GM19324 (cell line): ENCODE measurements around the gene PHETA1.
"Not testable (repeated sequence)": the region's sequence is repeated elsewhere in the genome, so short reads cannot be mapped to it uniquely, and the experiment has no call there.

Experiments
- ATAC-seq: cut with Tn5 transposase; IDR thresholded peaks from one replicate; pipeline ENCODE4 v1.9.1; 2021; ENCODE audit warnings: mild to moderate bottlenecking, moderate library complexity; ENCODE audit not compliant: unreplicated experiment, low FRiP score

The PHETA1 gene

DNA sequence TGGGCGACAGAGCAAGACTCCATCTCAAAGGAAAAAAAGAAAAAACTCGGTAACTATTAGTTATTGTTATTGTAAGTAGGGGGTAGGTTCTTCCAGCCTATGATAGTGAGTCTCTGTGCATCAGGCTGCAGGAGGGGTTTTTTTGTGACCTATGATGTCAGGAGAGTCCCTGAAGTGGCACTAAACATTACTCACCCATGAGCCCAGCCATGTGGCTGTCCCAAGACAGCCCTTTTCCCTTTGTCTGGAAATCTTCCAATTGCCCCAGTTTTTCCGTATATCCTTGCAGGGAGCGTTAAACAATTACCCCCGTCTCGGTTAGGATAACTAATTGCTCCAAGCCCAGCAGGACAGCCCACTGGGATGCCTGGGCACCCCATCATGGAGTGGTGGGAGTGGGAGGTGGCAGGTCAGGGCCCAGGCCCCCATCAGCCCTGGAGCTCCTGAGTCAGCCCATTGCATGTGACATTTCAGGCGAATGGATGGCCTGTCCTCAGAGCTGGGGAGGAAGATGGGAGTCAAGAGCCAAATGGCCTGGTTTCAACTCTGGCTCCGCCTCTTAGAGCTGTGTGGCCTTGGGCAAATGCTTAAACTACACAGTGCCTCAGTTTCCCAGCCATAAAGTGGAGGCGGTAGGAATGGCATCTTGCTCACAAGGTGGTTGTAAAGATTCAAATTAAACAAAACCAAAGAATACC, 16.4 kb downstream of the PHETA1 start:
- no peak for ATAC-seq

DNA sequence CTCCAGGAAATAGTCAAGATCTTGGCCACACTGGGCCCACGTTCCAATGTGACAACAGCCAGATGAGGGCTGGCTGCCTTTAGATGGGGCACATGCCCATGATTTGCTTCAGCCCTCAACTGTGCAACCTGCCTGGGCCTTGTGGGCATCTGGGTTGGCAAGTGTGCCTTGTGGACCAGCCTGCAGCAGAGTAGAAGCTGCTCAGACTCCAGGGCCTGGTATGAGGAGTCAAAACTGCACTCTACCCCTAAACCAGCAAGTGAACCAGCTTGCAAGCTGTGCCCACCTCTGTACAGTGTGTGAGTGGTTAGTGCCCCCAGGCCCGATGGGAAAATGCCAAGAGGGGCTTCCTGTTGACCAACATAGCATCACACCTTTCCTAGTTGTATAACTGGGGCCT, 17.9 kb downstream of the PHETA1 start:
- ATAC-seq, result no peak

DNA sequence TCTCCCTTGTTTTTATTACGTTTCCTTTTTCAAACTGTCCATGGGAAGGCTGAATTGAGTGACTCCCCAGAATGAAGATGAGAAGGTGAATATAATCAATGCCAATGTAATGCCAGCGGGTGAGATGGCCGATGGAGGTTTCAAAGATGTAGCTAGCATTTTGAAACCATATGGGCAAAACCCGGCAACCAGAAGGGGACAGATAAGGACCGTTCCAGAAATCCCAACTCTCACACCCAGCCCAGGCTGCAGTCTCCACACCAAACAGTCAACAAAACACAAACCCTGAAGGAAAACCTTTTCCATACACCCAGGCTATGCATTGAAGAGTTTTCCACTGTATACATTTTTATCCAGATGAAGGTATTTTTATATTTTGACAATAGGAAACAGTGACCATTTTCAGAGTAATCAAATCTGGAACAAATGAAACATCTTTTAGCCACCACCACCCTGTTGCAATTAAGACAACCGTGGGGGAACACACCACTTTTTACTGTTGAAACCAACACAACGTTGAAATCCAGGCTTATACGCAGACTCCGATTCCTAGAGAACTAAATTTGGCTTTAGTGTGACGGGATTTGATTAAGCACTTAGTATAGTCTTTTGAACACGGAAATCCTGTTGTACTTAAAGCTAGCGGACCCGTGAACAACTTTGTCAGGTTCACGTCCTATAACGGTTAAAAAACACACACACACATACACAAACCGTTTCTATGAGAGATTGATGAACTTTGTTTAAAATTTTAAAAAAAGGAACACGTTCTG, 19.0 kb downstream of the PHETA1 start:
- ATAC-seq, result no peak

DNA sequence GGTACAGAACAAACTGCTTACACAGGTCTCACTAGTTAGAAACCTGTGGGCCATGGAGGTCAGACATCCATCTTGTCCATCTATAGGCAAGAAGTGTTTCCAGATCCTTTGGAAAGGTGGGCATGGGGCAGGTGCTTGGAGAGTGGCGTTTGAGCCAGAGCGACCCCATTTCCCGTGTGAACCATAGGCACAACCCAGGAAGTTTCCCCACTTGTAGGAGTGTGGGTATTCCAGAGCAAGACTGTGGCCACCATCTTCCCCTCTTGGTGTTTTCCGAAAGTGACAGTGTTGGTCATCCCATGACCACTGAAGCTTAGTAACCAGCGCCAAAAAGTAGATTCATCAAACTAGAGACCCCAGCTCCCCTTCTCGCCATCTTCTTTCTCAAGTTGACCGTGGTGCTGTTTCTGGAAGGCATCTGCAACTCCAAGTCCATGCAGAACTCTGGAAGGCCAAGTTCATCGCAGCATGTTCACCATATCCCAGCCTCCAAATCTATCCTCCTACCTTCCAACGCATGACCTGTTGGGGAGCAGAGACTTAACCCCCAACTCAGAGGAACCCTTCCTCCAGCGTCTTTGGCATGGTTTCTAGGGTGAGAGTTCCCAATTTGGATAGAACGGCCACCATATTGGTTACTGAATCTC, 19.7 kb downstream of the PHETA1 start:
- no peak for ATAC-seq

DNA sequence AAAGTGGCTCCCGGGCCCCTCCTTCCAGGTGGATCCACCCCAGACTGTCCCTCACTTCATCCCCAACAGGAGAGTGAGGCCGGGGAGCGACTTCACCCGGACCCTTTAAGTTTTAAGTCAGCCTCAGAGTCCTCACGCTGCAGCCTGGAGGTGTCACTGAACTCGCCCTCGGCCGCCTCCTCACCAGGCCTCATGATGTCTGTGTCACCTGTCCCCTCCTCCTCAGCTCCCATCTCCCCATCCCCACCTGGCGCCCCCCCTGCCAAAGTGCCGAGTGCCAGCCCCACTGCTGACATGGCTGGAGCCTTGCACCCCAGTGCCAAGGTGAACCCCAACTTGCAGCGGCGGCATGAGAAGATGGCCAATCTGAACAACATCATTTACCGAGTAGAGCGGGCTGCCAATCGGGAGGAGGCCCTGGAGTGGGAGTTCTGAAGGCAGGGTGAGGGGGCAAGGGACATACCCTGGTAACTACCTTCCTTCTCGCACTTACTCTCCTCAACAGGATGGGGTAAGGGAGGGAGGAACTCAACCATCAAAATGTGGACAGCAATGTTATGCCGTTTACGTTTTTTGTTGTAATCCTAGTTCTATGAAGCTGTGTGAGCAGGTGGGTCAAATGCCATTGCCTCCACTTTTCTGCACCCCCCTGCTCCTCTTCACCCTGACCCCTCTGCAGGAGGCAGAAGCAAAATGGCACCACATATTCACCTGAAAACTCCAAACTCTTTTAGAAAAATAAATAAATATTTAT, 20.8 kb downstream of the PHETA1 start:
- ATAC-seq, result no peak

DNA sequence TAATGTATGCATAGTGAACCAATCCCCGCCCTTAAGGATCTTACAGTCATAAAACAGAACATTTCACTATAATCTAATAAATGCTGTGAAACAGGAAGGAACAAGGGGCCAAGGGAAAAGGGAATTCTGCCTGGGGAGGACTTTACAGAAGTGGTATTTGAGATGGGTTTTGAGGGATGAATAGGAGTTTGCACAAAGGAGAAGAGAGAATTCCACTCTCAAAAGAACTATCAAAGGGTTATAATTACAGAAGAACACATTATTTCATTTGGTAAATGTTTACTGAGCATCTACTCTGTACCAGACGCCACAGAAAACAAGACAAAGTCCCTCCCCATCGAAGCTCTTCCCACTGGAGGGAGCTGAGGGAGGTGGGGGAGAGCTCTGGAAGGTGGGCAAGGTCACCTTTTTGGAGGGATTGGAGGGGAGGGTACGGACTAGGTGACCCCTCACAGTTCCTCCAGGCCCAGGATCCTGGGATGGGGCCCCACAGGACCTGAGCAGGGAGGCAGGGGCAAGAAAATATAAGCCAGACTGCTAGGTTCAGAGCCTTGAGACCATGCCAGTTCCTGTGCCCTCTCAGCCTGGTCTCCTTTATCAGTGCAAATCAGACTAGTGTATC, 24.5 kb downstream of the PHETA1 start:
- no peak for ATAC-seq

DNA sequence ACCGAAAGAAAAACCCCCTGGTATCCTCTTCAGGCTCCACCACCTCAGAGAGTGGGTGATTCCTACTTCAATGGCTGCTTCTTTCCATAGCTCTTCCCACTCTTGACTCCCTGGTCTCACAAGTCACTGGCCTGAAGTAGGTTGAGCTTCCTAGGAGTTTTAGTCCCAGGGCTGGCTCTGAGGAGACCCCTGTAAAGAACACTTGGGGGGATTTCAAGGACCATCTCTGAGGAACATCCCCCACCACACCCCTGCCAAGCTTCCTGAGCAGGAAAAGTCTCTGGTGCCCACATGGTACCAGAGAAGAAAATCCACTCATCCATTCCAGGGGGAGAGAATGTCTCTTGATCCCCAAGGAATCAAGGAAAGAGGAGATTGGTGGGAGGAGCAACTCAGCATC, 25.7 kb downstream of the PHETA1 start:
- no peak for ATAC-seq

DNA sequence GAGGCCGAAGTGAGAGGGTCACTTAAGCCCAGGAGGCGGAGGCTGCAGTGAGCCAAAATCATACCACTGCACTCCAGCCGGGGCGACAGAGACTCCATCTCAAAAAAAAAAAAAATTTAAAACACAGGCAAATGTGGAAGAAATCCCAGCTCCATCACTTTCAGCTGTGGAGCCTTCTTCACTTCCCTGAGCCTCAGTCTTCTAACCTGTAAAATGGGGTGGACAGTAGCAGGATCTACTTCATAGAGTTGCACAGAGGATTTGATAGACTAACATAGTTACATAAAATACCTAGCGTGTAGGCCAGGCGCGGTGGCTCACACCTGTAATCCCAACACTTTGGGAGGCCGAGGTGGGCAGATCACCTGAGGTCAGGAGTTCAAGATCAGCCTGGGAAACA, 26.5 kb downstream of the PHETA1 start:
- no peak for ATAC-seq

DNA sequence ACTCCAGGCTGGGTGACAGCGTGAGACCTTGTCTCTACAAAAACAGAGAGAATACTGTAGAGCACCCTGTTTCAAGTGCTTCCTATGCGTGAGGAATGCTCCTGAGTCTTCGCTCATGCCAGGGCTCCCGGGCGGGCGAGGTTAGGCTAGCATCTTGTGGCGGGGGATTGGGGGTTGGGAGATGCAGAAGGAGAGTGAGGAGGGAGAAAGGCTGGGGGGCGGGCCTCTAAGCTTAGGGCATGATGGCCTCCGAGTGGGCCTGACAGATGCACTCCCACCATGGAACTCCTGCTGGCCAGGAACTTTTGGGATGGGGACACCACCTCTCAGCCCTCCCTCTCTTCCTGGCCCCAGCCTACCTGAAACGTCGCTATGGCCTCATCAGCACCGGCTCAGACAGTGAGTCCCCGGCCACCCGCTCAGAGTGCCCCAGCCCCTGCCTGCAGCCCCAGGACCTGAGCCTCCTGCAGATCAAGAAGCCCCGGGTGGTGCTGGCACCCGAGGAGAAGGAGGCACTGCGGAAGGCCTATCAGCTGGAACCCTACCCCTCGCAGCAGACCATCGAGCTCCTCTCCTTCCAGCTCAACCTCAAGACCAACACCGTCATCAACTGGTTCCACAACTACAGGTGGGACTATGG, 27.3 kb downstream of the PHETA1 start:
- no peak for ATAC-seq

DNA sequence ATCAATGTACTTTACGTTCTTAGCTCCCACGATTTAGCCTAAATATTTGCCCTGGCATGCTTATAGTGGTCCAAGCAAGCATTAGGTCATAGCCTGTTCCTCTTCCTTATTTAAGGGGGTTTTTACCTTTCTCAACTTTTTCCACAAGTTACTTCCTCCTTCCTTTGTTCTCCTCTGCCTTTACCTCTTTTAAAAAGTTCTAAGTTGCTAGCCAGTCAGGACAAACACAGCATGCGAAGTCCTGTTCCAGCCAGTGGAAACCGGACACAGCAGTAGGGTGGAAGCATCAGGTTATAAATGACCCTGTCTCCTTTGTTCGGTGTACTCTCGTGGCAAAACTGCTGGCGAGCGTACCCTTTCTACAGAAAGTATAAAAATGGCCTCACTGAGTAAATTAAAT, 28.2 kb downstream of the PHETA1 start:
- ATAC-seq, result not testable (repeated sequence)

DNA sequence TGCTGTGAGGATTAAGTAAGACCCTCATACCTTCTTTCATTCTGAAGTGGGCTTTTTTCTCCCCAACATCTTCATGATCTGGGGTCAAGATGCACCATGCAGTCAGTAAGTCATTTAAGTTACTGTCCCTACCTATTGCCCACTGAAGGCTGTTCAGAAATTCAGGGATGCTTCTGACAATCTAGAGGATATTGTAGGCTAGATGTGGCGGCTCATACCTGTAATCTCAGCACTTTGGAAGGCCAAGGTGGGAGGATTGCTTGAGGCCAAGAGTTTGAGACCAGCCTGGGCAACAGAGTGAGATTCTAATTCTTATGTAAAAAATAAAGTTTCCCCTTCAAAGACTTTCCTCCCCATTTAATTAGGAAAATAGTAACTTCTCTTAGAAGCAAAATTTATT, 28.7 kb downstream of the PHETA1 start:
- ATAC-seq, result no peak

DNA sequence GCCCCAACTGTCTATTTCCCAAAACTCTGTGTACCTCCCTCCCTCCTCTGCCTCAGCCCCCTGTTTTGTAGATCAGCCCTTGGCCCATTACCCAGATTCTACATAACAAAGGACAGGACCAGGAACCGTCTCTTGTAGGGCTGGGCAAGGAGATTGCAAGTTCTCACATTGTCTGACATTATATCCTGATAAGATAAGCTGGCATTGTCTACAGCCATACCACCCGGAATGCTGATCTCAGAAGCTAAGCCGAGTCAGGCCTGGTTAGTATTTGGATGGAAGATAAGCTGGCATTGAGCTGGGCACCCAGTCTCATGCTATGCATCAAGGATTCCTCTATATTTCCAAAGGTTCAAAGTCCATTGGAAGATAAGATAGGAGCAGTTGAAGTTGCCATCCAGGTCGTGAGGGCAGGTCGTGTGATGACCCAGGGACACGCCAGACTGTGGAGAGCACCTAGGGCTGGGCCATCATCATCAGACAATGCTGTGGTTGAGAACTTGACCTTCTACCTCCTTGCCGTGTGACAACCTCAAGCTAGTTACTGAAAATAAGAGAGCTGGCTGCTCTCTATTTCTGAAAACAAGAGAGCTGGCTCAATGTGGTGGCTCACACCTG, 29.5 kb downstream of the PHETA1 start:
- no peak for ATAC-seq

DNA sequence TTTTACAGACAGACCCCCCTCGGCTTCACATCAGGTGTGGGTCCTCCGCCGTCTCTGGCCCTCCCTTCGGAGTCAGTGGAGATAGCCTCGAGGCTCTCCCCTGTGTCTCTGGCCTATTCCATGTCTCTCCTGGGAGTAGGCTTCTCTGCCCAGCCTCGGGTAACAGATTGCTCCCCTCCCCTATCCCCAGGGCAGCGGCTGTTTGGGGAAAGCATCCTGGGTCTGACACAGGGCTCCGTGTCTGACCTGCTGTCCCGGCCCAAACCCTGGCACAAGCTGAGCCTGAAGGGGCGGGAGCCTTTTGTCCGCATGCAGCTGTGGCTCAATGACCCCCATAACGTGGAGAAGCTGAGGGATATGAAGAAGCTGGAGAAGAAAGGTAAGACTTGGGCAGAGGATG, 30.8 kb downstream of the PHETA1 start:
- no peak for ATAC-seq

DNA sequence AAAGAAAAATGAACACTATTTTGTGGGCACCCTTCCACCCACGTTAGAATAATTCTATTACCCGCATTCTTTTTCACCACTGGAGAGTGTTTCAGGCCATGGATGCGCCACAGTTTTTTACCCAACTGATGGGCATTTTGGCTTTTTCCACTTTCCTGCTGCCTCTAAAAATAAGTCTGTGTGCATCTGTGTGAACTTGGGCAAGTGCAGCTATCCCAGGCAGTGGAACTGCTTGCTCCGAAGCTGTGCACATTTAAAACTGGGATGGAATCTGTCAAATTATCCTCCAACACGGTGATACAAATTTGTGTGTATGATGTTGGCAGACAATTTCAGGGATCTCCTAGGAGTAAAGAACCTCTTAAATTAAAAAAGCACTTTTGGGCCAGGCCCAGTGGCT, 31.5 kb downstream of the PHETA1 start:
- no peak for ATAC-seq

DNA sequence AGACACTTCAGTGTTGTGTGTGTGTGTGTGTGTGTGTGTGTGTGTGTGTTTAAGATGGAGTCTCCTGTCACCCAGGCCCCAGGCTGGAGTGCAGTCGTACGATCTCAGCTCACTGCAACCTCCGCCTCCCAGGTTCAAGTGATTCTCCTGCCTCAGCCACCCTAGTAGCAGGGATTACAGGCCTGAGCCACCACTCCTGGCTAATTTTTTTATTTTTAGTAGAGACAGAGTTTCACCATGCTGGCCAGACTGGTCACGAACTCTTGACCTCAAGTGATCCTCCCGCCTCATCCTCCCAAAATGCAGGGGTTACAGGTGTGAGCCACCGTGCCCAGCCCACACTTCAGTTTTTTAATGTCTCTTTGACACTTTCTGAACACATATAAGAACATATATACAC, 32.5 kb downstream of the PHETA1 start:
- ATAC-seq, result not testable (repeated sequence)

DNA sequence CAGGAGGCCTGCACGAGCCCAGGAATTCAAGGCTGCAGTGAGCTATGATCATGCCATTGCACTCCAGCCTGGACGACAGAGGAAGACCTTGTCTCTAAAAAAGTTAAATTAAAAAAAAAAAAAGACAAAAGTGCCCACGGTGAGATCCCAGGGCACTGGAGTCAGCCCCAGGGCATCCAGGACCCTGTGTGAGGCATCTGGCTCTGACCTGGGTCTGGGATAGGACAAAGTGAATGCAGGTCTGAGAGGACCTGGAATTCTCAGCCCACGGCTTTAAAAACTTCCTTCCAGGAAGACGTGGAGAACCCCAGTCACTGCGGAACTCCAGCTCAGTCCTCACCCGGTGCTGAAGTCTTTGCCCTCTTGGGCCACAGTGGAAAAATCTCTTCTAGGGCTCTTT, 33.1 kb downstream of the PHETA1 start:
- ATAC-seq, result no peak

DNA sequence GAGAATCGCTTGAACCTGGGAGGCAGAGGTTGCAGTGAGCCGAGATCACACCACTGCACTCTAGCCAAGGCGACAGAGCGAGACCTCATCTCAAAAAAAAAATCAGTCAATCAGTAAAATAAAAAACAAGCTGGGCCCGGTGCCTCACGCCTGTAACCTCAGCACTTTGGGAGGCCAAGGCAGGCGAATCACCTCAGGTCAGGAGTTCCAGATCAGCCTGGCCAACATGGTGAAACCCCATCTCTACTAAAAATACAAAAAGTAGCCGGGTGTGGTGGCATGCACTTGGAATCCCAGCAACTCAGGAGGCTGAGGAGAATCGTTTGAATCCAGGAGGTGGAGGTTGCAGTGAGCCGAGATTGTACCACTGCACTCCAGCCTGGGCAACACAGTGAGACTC, 33.6 kb downstream of the PHETA1 start:
- ATAC-seq, result not testable (repeated sequence)

DNA sequence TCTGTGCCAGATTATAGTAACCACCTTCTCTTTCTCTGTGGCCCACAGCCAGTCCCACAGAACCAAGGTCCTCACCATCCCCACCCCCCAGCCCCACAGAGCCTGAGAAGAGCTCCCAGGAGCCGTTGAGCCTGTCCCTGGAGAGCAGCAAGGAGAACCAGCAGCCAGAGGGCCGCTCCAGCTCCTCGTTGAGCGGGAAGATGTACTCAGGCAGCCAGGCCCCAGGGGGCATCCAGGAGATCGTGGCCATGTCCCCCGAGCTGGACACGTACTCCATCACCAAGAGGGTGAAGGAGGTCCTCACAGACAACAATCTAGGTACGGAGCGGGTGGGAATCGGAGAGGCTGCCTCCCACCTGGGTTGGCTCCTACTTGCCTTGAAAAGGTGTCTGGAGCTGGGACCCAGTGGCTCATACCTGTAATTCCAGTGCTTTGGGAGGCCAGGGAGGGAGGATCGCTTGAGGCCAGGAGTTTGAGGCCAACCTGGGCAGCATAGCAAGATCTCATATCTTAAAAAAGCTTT, 34.4 kb downstream of the PHETA1 start:
- no peak for ATAC-seq
